Heart left ventricle (tissue), 16 donors: ENCODE measurements around the gene AIPL1. TPM values are rescaled to one million over a fixed set of nuclear protein-coding genes. Genes with fewer than 3 reads are reported as not detected.
A peak's percentile ranks its signal among the peaks of the same experiment; 100 is the strongest.

Experiments
- ATAC-seq, 4 donors: fragments of 200-7000 bp; cut with Tn5 transposase; one replicate each; pipeline ENCODE4 v1.9.1; 2020 to 2022; ENCODE audit warnings: moderate library complexity in 4 of 4, mild to moderate bottlenecking in 3 of 4, moderate number of reproducible peaks in 1 of 4
- DNase-seq, 5 donors: peaks; one replicate each; pipeline ENCODE4 v3.0.0-alpha.2; 2020
- H3K27ac ChIP-seq, 12 donors: fragments of 200-600 bp; sonication (generic) in 4 of 12; one replicate each; pipeline versions ENCODE4 v1.5.0 to v1.8.0; 2016 to 2022; ENCODE audit warnings: mild to moderate bottlenecking in 2 of 12
- H3K27me3 ChIP-seq, 9 donors: fragments of 200-600 bp; sonication (generic) in 2 of 9; one replicate each; pipeline versions ENCODE4 v1.5.1 to v1.8.0; 2016 to 2022; ENCODE audit warnings: mild to moderate bottlenecking in 3 of 9
- H3K36me3 ChIP-seq, 9 donors: fragments of 200-600 bp; sonication (generic) in 2 of 9; one replicate each; pipeline versions ENCODE4 v1.5.0 to v1.8.0; 2018 to 2022; ENCODE audit warnings: mild to moderate bottlenecking in 2 of 9
- H3K4me1 ChIP-seq, 12 donors: fragments of 200-600 bp; sonication (generic) in 4 of 12; one replicate each; pipeline versions ENCODE4 v1.5.0 to v1.8.0; 2016 to 2022; ENCODE audit warnings: mild to moderate bottlenecking in 3 of 12
- H3K4me3 ChIP-seq, 12 donors: fragments of 200-600 bp; sonication (generic) in 4 of 12; one replicate each; pipeline versions ENCODE4 v1.5.0 to v1.8.0; 2017 to 2022; ENCODE audit warnings: mild to moderate bottlenecking in 9 of 12, moderate library complexity in 4 of 12
- H3K9me3 ChIP-seq, 12 donors: fragments of 200-600 bp; sonication (generic) in 4 of 12; one replicate each; pipeline versions ENCODE4 v1.5.0 to v1.8.0; 2016 to 2022; ENCODE audit warnings: mild to moderate bottlenecking in 1 of 12
- POLR2A ChIP-seq, 2 donors: fragments of 450-650 bp; IDR thresholded peaks; one replicate each; pipeline ENCODE4 v1.6.1; 2017; ENCODE audit warnings: antibody characterized with exemption in 2 of 2, mild to moderate bottlenecking in 2 of 2, moderate library complexity in 2 of 2
- WGBS, 4 donors: extraction: QIAGEN DNeasy Blood & Tissue Kit in 2 of 4; methylation state at CpG; one replicate each; pipeline versions ENCODE4 v1.1.5 to v1.1.7; 2013 to 2018; 5-methylcytosine and 5-hydroxymethylcytosine counted together
- intact Hi-C, 10 donors: fragments of 100-400 bp; cut with DNase I; formaldehyde crosslinking; loops; one replicate each; pipeline versions ENCODE4 v1.11.1 to v1.14.2; 2022
- polyA plus RNA-seq, 2 donors: library from polyadenylated mRNA; stranded (reverse); fragments of 200-250 nt; gene quantifications; one replicate each; pipeline ENCODE4 v1.2.3, GENCODE V29; 2013
- total RNA-seq, 9 donors: library from RNA; depleted of rRNA in 2 of 9; stranded (reverse); fragments of >200 nt in 2 of 9; fragmentation: NEBNext Ultra II Directional in 3 of 9; extraction: Animal tissue kit (Norgen Biotek cat#: 25700) in 3 of 9; gene quantifications; one replicate each; pipeline versions ENCODE4 v1.1.0 to v1.2.4, GENCODE V29; 2016 to 2023
- TF ChIP-seq, protein P1 (sequence below), 12 donors: fragments of 200-600 bp; sonication (generic) in 4 of 12; IDR thresholded peaks; one replicate each; pipeline versions ENCODE4 v1.5.0 to v1.8.0; 2018 to 2022; ENCODE audit warnings: antibody characterized with exemption in 12 of 12, mild to moderate bottlenecking in 5 of 12
- donor health status: ischemic (EF 13 %, LVEDD 7.1; RV severe dilation, severe dysfunction).
- donor health status: healthy with polysubstance abuse.
- donor health status: DM: no; HTN: yes; CAD: no.
- donor health status: DM: no; HTN: no; CAD: no.
- donor health status: ischemic (EF 25% LVEDD 6.9; RV normal size, moderate dysfunction).
- donor health status: ischemic (EF 25% LVEDD 5.7; RV mildly dilated, moderate dysfunction).
- donor health status: healthy.
- donor health status: DM: yes; HTN: yes; CAD: no.
- donor health status: ischemic (EF 35%, LVEDD 5.7; RV mildly dilated, moderate dysfunction).
- donor health status: nonischemic (EF 11% LVEDD 7.7; RV severe dilation, severe dysfunction).
- donor health status: DM: yes; HTN: yes; CAD: no.
- donor health status: PGD.
- donor health status: ischemic (EF 29% LVEDD 5.4; RV normal size, mild dysfunction).
- donor health status: nonischemic (EF 23%, LVEDD 6.1; RV moderate dilation, normal function).

AIPL1 gene
- total and polyA plus RNA-seq, 11 donors, result not detected

DNA sequence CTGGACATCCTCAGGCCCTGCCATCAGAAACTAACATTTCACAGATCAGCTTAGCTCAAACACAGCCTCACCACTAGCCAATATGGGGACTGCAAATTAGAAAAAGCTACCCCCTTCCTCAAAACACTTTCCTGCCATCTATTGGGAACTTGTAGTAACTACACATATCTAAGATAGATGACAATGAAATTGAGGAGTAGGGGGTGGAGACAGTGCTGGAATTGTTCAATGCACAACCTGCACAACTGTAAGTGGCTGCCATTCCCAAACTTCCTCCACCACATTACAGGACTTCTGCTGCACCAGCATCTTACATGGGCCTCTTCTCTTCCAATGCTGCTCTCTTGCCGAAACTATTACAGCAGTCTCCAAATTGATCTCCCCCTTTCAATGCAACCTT is 21.9 kb downstream of the AIPL1 start:
- Histone ChIP-seq H3K27ac (no peak overlapping the region), H3K36me3 (no peaks in the 10 kb centered on the region), H3K27me3 (peaks cover 0 to 8% (median 0%) of the 10 kb centered on the region in 9 donors), H3K4me3 (no peak overlapping the region), H3K4me1 (no peaks in the 10 kb centered on the region), H3K9me3 (no peaks in the 10 kb centered on the region)
- 91 to 100% (median 95%) methylated on average over 1 of the region's 1 CpG for WGBS, 4 donors
- peak in 1 of 4 donors; percentile 37 for ATAC-seq
- no peak for DNase-seq
- no peak for TF ChIP-seq POLR2A (IDR thresholded peaks at IDR 0.05)
- TF ChIP-seq, protein P1, sequence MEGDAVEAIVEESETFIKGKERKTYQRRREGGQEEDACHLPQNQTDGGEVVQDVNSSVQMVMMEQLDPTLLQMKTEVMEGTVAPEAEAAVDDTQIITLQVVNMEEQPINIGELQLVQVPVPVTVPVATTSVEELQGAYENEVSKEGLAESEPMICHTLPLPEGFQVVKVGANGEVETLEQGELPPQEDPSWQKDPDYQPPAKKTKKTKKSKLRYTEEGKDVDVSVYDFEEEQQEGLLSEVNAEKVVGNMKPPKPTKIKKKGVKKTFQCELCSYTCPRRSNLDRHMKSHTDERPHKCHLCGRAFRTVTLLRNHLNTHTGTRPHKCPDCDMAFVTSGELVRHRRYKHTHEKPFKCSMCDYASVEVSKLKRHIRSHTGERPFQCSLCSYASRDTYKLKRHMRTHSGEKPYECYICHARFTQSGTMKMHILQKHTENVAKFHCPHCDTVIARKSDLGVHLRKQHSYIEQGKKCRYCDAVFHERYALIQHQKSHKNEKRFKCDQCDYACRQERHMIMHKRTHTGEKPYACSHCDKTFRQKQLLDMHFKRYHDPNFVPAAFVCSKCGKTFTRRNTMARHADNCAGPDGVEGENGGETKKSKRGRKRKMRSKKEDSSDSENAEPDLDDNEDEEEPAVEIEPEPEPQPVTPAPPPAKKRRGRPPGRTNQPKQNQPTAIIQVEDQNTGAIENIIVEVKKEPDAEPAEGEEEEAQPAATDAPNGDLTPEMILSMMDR (IDR thresholded peaks at IDR 0.05), result peak in 10 of 12 donors; percentile 9 to 51 (median 32)
- intact Hi-C loops, result loop anchor here in 2 of 10 donors (10.0 kb wide), 2 partner anchors 138 to 348 kb away; no protein-coding TSS in a partner anchor

DNA sequence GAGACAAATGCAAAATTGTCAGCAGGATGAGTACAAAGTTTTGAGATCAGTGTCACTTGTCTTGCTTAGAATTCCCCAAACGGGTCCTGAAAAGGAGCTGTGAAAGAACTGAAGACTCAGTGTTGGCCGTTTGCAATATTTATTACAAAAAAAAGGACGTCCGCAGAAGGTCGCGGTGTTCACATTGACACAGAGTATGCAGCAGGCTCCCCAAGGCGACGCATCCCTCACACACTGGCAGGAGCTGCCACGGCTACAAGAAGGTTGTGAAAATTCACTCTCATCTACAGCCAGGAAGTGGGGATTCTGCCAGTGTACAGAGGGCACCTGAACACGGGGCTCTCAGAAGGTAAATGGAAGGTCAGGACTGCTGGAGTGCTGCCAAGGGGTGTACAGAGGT is 26.2 kb downstream of the AIPL1 start:
- intact Hi-C loops, result no loop called here
- WGBS, 4 donors, result 67 to 75% (median 70%) methylated on average over 10 of the region's 10 CpGs
- Histone ChIP-seq H3K4me3 (no peak overlapping the region), H3K9me3 (no peaks in the 10 kb centered on the region), H3K27ac (no peak overlapping the region), H3K36me3 (no peaks in the 10 kb centered on the region), H3K4me1 (no peaks in the 10 kb centered on the region), H3K27me3 (peaks cover 0 to 8% (median 0%) of the 10 kb centered on the region in 9 donors)
- no peak for TF ChIP-seq POLR2A (IDR thresholded peaks at IDR 0.05)
- TF ChIP-seq, protein P1 (IDR thresholded peaks at IDR 0.05), result no peak
- ATAC-seq (no peak), DNase-seq (no peak)

DNA sequence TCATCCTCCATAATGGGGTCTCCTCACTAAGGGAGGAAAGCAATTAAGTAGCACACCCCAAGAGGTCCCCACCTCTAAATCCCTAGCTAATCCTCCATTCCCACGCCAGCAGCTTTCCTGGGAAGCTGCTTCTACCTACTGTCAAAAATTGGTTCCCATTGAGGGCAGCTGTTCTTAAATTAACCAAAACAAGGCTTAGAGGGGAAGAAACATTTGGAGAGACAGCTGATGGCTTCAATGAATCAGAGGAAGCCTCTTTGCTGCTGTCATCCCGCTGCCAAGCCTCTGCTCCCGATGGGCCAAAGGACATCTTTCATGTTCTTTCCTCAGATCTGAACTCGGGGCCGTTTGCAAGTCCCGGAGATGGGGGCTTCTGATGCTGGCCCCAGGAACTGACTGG is 26.6 kb downstream of the AIPL1 start:
- no peak for TF ChIP-seq POLR2A (IDR thresholded peaks at IDR 0.05)
- TF ChIP-seq, protein P1 (IDR thresholded peaks at IDR 0.05), result no peak
- DNase-seq (no peak), ATAC-seq (no peak)
- 61 to 73% (median 67%) methylated on average over 6 of the region's 6 CpGs for WGBS, 4 donors
- Histone ChIP-seq H3K4me1 (no peaks in the 10 kb centered on the region), H3K27me3 (peaks cover 0 to 8% (median 0%) of the 10 kb centered on the region in 9 donors), H3K36me3 (no peaks in the 10 kb centered on the region), H3K9me3 (no peaks in the 10 kb centered on the region), H3K4me3 (no peak overlapping the region), H3K27ac (no peak overlapping the region)
- intact Hi-C loops, result no loop called here

DNA sequence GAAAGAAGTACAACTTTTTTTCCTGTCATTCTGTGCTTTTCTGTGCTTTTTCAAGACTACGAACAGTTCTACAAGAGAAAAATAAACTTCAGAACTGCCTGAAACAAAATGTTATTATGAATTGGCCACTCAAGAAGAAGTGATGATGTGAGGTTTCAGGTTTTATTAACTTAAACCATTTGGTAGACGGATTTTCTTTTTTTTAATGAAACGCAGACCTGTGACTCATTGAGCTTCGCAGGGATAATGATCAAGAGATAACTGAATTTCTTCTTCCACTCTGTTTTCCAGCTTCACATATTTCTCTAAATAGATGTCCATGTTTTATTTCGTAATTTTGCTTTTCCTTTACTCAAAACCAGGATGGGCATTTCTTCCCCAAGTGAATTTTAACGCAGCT is 32.7 kb downstream of the AIPL1 start:
- no peak overlapping the region for H3K27ac ChIP-seq
- no peak overlapping the region for H3K4me3 ChIP-seq
- peaks cover 0 to 12% (median 0%) of the 10 kb centered on the region in 9 donors for H3K27me3 ChIP-seq
- TF ChIP-seq POLR2A (IDR thresholded peaks at IDR 0.05), result no peak
- TF ChIP-seq, protein P1 (IDR thresholded peaks at IDR 0.05), result no peak
- no peaks in the 10 kb centered on the region for H3K36me3 ChIP-seq
- no peak for ATAC-seq
- intact Hi-C loops, result no loop called here
- H3K9me3 ChIP-seq, result peaks cover 0 to 18% (median under 1%) of the 10 kb centered on the region in 12 donors
- H3K4me1 ChIP-seq, result no peaks in the 10 kb centered on the region
- no peak for DNase-seq
- 81 to 85% (median 82%) methylated on average over 6 of the region's 6 CpGs for WGBS, 4 donors
